ENCODE results near the gene OR4D11. TPM values are rescaled to one million over a fixed set of nuclear protein-coding genes. Genes with fewer than 3 reads are reported as not detected.

Gene OR4D11
- total RNA-seq, 1 experiment from 2014 or later, result not detected

DNA sequence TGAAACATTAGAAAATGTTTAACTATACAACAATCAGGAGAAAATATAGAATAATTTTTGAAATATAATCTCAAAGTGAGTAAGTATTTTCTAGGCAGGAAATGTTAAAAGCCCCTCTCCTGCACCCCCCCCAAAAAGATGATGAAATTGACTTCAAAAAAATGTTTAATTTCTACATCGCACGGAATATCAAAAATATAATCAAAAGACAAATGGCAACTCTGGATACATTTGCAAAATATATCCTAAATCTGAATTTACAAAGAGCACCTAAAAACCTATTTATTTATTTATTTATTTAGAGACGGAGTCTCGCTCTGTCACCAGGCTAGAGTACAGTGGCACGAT, 44.9 kb downstream of the OR4D11 start:
- no peak for DNase-seq (ENCODE audit: low read depth)

DNA sequence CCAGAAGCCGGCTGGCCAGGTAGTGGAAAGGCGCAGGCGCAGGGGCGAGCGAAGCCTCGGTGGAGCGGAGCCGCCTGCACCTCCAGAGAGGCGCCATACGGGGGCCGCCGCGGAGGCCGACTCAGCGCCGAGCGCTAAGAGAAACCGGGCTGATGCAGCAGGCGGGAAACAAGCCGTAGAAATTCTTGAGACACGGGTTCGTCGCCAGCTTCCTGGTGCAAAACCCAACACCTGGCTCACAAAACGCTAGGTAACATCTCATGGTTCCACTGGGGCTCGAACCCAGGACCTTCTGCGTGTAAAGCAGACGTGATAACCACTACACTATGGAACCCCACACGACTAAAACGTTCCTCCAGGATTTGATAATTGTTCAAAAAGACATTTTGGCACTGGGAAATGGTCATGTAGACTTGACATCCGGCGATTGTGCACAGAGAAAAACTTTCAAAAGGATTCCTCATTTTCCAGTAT, 47.0 kb downstream of the OR4D11 start:
- peak; percentile 97 for DNase-seq (ENCODE audit: low read depth)

DNA sequence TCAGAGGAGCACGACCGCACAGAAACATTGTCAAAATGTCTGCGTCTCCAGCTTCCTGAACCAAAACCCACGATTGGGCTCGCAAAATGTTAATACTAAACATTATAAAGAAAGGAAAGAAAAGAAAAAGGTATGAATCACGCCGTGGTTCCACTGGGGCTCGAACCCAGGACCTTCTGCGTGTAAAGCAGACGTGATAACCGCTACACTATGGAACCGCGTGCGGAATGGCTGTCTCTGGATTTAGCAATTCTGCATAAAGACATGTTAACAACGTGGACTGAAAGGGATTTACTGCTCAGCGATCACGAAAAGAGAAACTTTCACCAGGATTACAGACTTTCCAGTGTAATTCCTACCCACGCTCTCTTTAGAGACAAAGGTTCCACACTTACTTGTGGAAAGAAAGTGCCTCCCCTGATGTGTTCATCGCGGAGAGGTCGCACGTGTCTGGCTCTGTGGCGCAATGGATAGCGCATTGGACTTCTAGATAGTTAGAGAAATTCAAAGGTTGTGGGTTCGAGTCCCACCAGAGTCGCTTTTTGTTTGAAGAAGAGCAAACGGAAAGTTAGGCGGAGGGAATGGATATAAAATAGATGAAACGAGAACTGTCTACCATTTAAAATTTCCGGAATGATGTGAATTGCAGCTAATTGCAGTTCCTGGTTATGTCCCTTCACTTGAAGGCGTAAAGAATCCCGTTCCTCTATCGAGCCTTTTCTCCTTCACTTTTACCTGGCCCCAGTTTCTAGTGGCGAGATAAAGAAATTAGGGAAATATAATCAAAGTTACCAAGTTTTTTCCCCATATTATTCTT, 47.7 kb downstream of the OR4D11 start:
- DNase-seq (ENCODE audit: low read depth), result peak; percentile 89

DNA sequence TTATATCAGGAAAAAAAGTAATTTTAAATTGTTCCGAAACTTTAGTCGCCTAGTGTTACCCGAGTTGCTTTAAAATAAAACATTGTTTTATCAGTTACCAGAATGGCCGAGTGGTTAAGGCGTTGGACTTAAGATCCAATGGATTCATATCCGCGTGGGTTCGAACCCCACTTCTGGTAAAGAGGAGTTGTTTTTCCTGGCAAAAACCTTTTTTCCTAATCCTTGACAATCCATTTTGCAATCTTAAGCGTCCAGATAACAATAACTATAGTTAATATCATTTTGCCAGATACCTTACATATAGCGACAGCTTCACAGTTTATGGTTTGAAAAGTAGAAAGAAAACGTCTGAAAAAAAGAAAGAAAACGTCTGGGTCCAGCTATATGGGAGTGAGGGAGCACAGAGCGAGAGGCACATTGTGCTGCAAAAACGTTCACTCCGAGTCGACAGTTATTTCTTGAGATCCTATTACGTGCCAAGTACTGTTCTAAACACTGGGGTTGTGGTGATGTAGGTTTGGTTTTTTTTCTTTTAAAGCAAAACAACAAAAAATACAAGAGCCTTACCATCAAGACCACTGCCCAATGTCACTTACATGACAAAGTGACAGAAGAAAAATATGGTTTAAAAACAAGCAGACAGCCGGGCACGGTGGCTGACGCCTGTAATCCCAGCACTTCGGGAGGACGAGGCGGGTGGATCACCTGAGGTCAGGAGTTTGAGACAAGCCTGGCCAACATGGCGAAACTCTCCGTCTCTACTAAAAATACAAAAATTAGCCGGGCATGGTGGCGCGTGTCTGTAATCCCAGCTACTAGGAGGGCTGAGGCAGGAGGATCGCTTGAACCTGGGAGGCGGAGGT, 48.5 kb downstream of the OR4D11 start:
- DNase-seq (ENCODE audit: low read depth), result peak; percentile 71

DNA sequence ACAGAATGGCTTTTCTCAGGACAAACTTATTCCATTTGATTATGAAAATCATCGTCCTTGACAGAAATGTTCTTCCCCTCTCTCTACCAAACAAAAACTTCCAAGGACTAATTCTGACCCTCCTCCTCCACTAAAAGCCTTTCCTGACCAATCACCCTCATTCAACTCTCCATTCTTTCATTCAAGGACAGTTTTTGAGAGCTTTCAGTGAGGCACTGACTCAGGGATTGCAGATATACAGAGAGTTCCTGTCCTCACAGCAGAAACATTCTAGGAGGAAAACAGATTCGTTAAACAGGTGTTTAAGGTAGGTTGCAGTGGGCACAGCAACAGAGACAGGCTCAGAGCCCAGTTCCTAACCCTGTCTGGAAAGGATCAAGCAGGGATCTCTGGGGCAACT, 49.5 kb downstream of the OR4D11 start:
- DNase-seq (ENCODE audit: low read depth), result no peak

DNA sequence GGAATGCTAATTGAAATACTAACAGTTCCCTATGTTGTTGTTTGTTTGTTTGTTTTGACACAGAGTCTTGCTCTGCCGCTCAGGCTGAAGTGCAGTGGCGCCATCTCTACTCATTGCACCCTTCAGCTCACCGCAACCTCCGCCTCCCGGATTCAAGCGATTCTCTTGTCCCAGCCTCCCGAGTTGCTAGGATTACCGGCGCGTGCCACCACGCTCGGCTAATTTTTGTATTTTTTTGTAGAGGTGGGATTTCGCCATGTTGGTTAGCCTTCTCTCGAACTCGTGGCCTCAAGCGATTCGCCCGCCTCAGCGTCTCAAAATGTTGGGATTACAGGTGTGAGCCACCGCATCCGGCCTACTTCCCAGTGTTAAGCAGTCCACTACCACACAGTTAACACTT, 49.9 kb downstream of the OR4D11 start:
- DNase-seq (ENCODE audit: low read depth), result no peak

Other genes starting within 250 kb of the OR4D11 start
- not detected in 2 replicates for gene OR5AN1, start 144.7 kb upstream of the OR4D11 start, total RNA-seq (2014; rRNA removed; shearing (Covaris generic))
- gene OR5A2, start 77.2 kb upstream of the OR4D11 start, total RNA-seq (2014; rRNA removed; shearing (Covaris generic)), result not detected in 2 replicates
- not detected in 2 replicates for gene OR5A1, start 67.1 kb upstream of the OR4D11 start, total RNA-seq (2014; rRNA removed; shearing (Covaris generic))
- not detected in 2 replicates for gene OR4D6, start 46.6 kb upstream of the OR4D11 start, total RNA-seq (2014; rRNA removed; shearing (Covaris generic))
- gene OR4D10, start 30.3 kb upstream of the OR4D11 start, total RNA-seq (2014; rRNA removed; shearing (Covaris generic)), result not detected in 2 replicates
- not detected in 2 replicates for gene OR4D9, start 8.0 kb downstream of the OR4D11 start, total RNA-seq (2014; rRNA removed; shearing (Covaris generic))
- 21.5 and 23.0 TPM in 2 replicates for gene OSBP, start 112.2 kb downstream of the OR4D11 start, total RNA-seq (2014; rRNA removed; shearing (Covaris generic))
- 12.7 and 16.1 TPM in 2 replicates for gene PATL1, start 165.5 kb downstream of the OR4D11 start, total RNA-seq (2014; rRNA removed; shearing (Covaris generic))
- not detected in 2 replicates for gene OR10V1, start 210.3 kb downstream of the OR4D11 start, total RNA-seq (2014; rRNA removed; shearing (Covaris generic))

All from Daoy (cell line).